ENCODE data around the gene GZMB. TPM values are rescaled to one million over a fixed set of nuclear protein-coding genes. Genes with fewer than 3 reads are reported as not detected.
A peak's percentile ranks its signal among the peaks of the same experiment; 100 is the strongest.
"Not testable (repeated sequence)": the region's sequence is repeated elsewhere in the genome, so short reads cannot be mapped to it uniquely, and the experiment has no call there.

The GZMB gene
- total and polyA plus RNA-seq, 2 donors, result 0.49 TPM; not detected in 1

GRCh38 chr14:24662753-24663152, 28.8 kb upstream of the GZMB start:
- WGBS, result 41% methylated on average over 5 of the region's 5 CpGs
- DNase-seq (ENCODE audit: extremely low spot score), result no peak
- Histone ChIP-seq H3K27ac (ENCODE audit: low read depth) (no peak overlapping the region), H3K4me1 (ENCODE audit: insufficient read depth) (no peaks in the 10 kb centered on the region), H3K4me3 (ENCODE audit: low read depth, low read length) (no peak overlapping the region), H3K36me3 (ENCODE audit: insufficient read depth) (no peaks in the 10 kb centered on the region)

- Histone ChIP-seq H3K4me1 (ENCODE audit: insufficient read depth) (no peaks in the 10 kb centered on the region), H3K4me3 (ENCODE audit: low read depth, low read length) (no peak overlapping the region), H3K36me3 (ENCODE audit: insufficient read depth) (no peaks in the 10 kb centered on the region), H3K27ac (ENCODE audit: low read depth) (no peak overlapping the region)
- no peak for DNase-seq (ENCODE audit: extremely low spot score)
- 70% methylated on average over 9 of the region's 9 CpGs for WGBS
These were observed 26.1 kb upstream of the GZMB start for GRCh38 chr14:24659916-24660570.

DNA sequence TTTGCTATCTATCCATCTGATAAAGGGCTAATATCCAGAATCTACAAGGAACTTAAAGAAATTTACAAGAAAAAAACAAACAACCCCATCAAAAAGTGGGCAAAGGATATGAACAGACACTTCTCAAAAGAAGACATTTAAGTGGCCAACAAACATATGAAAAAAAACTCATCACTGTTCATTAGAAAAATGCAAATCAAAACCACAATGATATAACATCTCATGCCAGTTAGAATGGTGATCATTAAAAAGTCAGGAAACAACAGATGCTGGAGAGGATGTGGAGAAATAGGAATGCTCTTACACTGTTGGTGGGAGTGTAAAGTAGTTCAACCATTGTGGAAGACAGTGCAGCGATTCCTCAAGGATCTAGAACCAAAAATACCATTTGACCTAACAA, 14.4 kb upstream of the GZMB start:
- not testable (repeated sequence) for H3K4me3 ChIP-seq (ENCODE audit: low read depth, low read length); H3K27ac ChIP-seq (ENCODE audit: low read depth); H3K4me1 ChIP-seq (ENCODE audit: insufficient read depth); DNase-seq (ENCODE audit: extremely low spot score); H3K36me3 ChIP-seq (ENCODE audit: insufficient read depth)
- WGBS, result 54% methylated on average over 1 of the region's 1 CpG

- Histone ChIP-seq H3K27ac (ENCODE audit: low read depth) (no peak overlapping the region), H3K4me1 (ENCODE audit: insufficient read depth) (no peaks in the 10 kb centered on the region), H3K36me3 (ENCODE audit: insufficient read depth) (no peaks in the 10 kb centered on the region), H3K4me3 (ENCODE audit: low read depth, low read length) (no peak overlapping the region)
- 68% methylated on average over 3 of the region's 3 CpGs for WGBS
- no peak for DNase-seq (ENCODE audit: extremely low spot score)
These were observed 5.9 kb upstream of the GZMB start for GRCh38 chr14:24639905-24640304.

GRCh38 chr14:24639270-24639669, 5.3 kb upstream of the GZMB start:
- no peak overlapping the region for H3K27ac ChIP-seq (ENCODE audit: low read depth)
- no peaks in the 10 kb centered on the region for H3K4me1 ChIP-seq (ENCODE audit: insufficient read depth)
- no peak for DNase-seq (ENCODE audit: extremely low spot score)
- H3K4me3 ChIP-seq (ENCODE audit: low read depth, low read length), result no peak overlapping the region
- WGBS, result 94% methylated on average over 3 of the region's 3 CpGs
- no peaks in the 10 kb centered on the region for H3K36me3 ChIP-seq (ENCODE audit: insufficient read depth)

DNA sequence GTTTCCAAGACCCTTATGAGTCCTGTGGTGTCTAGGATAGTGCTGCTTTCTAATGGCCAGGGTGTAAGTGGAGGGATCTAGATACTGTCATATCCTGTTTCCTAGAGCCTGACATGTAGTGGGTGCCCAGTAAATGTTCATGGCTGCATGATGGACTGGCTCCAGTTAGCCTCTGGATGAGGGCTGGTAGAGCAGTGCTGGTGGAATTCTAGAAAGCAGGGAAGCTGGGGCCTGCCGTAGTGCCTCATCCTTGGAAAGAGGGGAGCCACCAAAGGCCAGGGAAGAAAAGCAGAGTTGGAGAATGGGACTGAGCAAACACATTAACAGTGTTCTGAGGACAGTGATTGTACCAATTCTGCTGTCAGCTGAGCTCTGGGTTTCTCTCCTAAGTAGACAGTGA, 637 bp downstream of the GZMB start:
- H3K4me3 ChIP-seq (ENCODE audit: low read depth, low read length), result no peak overlapping the region
- no peak overlapping the region for H3K27ac ChIP-seq (ENCODE audit: low read depth)
- no peaks in the 10 kb centered on the region for H3K4me1 ChIP-seq (ENCODE audit: insufficient read depth)
- no peak for DNase-seq (ENCODE audit: extremely low spot score)
- 88% methylated on average over 1 of the region's 1 CpG for WGBS
- no peaks in the 10 kb centered on the region for H3K36me3 ChIP-seq (ENCODE audit: insufficient read depth)

- 60% methylated on average over 6 of the region's 6 CpGs for WGBS
- no peak for DNase-seq (ENCODE audit: extremely low spot score)
- Histone ChIP-seq H3K36me3 (ENCODE audit: insufficient read depth) (no peaks in the 10 kb centered on the region), H3K27ac (ENCODE audit: low read depth) (no peak overlapping the region), H3K4me1 (ENCODE audit: insufficient read depth) (no peaks in the 10 kb centered on the region), H3K4me3 (ENCODE audit: low read depth, low read length) (no peak overlapping the region)
These were observed 1.2 kb downstream of the GZMB start for GRCh38 chr14:24632761-24633160.

- no peak for DNase-seq (ENCODE audit: extremely low spot score)
- WGBS, result 56% methylated on average over 4 of the region's 4 CpGs
- H3K4me3 ChIP-seq (ENCODE audit: low read depth, low read length), result no peak overlapping the region
These were observed 1.7 kb downstream of the GZMB start for GRCh38 chr14:24632336-24632735.

GRCh38 chr14:24631749-24632335, 2.1 kb downstream of the GZMB start:
- Histone ChIP-seq H3K27ac (ENCODE audit: low read depth) (no peak overlapping the region), H3K4me3 (ENCODE audit: low read depth, low read length) (no peak overlapping the region), H3K36me3 (ENCODE audit: insufficient read depth) (no peaks in the 10 kb centered on the region), H3K4me1 (ENCODE audit: insufficient read depth) (no peaks in the 10 kb centered on the region)
- no peak for DNase-seq (ENCODE audit: extremely low spot score)
- 92% methylated on average over 11 of the region's 11 CpGs for whole genome bisulfite sequencing

More at GRCh38 chr14:24632336-24632735, 1.7 kb downstream of the GZMB start:
- Histone ChIP-seq H3K27ac (ENCODE audit: low read depth) (no peak overlapping the region), H3K36me3 (ENCODE audit: insufficient read depth) (no peaks in the 10 kb centered on the region), H3K4me1 (ENCODE audit: insufficient read depth) (no peaks in the 10 kb centered on the region)

DNA sequence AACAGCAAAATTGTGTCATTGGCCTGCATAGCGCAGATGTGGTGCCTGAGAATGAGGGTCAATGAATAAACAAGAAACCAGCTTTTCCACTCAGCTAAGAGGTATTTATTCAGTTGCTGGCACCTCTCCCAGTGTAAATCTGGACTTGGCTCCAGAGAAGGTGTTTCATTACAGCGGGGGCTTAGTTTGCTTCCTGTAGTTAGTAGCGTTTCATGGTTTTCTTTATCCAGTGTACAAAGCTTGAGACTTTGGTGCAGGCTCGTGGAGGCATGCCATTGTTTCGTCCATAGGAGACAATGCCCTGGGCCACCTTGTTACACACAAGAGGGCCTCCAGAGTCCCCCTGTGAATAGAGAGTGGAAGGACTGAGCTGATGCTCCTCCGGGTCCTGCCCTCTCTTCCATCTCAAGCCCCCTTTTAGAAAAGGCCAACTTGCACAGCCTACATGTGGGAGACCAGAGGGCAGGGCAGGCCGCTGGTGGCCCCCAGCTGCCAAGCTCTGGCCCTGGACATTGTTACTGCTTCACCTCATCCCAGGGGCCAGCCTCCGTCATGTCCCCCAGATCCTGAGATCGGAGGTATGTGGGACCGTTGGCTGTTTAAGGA, 3.0 kb downstream of the GZMB start:
- 63% methylated on average over 10 of the region's 10 CpGs for WGBS
- Histone ChIP-seq H3K4me3 (ENCODE audit: low read depth, low read length) (no peak overlapping the region), H3K4me1 (ENCODE audit: insufficient read depth) (no peaks in the 10 kb centered on the region), H3K27ac (ENCODE audit: low read depth) (no peak overlapping the region), H3K36me3 (ENCODE audit: insufficient read depth) (no peaks in the 10 kb centered on the region)
- DNase-seq (ENCODE audit: extremely low spot score), result peak; percentile 45

GRCh38 chr14:24630087-24630871, 3.7 kb downstream of the GZMB start:
- no peaks in the 10 kb centered on the region for H3K36me3 ChIP-seq (ENCODE audit: insufficient read depth)
- no peak for DNase-seq (ENCODE audit: extremely low spot score)
- WGBS, result 87% methylated on average over 3 of the region's 3 CpGs

DNA sequence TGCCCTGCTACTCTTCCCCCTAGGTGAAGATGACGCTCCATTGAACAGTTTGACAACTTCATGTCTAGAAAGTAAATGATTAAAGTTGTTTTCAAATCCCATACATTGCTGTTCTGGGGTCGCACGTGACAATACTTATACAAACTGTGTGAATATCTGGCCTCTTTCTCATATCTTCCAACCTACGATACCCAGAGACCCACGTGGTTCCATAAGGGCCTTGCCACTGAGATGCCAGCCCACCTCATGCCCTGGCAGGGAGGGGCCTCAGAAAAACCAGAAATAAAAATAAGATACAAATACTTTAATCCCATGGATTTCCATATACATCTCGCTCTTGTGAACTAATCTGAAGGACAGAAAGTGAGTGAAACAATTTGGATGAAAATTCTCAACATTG, 4.5 kb downstream of the GZMB start:
- H3K36me3 ChIP-seq (ENCODE audit: insufficient read depth), result no peaks in the 10 kb centered on the region
- no peak overlapping the region for H3K4me3 ChIP-seq (ENCODE audit: low read depth, low read length)
- H3K27ac ChIP-seq (ENCODE audit: low read depth), result no peak overlapping the region
- no peak for DNase-seq (ENCODE audit: extremely low spot score)
- WGBS, result 81% methylated on average over 6 of the region's 6 CpGs
- no peaks in the 10 kb centered on the region for H3K4me1 ChIP-seq (ENCODE audit: insufficient read depth)

More at GRCh38 chr14:24630087-24630871, 3.7 kb downstream of the GZMB start:
- no peaks in the 10 kb centered on the region for H3K4me1 ChIP-seq (ENCODE audit: insufficient read depth)
- H3K27ac ChIP-seq (ENCODE audit: low read depth), result no peak overlapping the region
- no peak overlapping the region for H3K4me3 ChIP-seq (ENCODE audit: low read depth, low read length)

GRCh38 chr14:24613747-24614146, 20.2 kb downstream of the GZMB start:
- H3K4me1 ChIP-seq (ENCODE audit: insufficient read depth), result no peaks in the 10 kb centered on the region
- no peak overlapping the region for H3K4me3 ChIP-seq (ENCODE audit: low read depth, low read length)
- WGBS, result 71% methylated on average over 2 of the region's 2 CpGs
- H3K27ac ChIP-seq (ENCODE audit: low read depth), result no peak overlapping the region
- DNase-seq (ENCODE audit: extremely low spot score), result no peak
- no peaks in the 10 kb centered on the region for H3K36me3 ChIP-seq (ENCODE audit: insufficient read depth)

DNA sequence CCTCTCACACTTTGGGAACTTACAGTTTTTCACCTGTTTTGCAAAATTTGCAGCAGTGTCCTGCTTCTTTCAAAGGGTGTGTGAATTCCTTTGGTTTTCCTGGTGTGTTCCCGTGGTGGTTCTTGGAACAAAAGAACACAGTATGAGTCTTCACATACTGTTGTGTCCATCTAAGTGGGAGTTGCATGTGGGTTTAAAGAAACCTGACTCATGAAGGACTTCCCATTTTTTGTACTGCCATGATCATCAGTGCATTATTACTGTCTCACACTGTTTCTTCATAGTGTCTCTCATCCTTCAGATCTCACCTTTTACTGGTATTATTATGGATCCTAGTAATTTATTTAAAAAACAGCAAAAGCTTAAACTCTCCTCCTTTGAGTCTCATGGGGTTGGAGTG, 20.7 kb downstream of the GZMB start:
- H3K4me1 ChIP-seq (ENCODE audit: insufficient read depth), result no peaks in the 10 kb centered on the region
- no peaks in the 10 kb centered on the region for H3K36me3 ChIP-seq (ENCODE audit: insufficient read depth)
- no peak overlapping the region for H3K4me3 ChIP-seq (ENCODE audit: low read depth, low read length)
- 61% methylated on average over 1 of the region's 1 CpG for WGBS
- H3K27ac ChIP-seq (ENCODE audit: low read depth), result no peak overlapping the region
- DNase-seq (ENCODE audit: extremely low spot score), result no peak

Measured in urinary bladder (tissue), 4 donors.